ENCODE data around the gene SLC27A2.

SLC27A2 gene

GRCh38 chr15:50275091-50275490 is 93.1 kb downstream of the SLC27A2 start:
- DNase-seq (ENCODE audit: low read depth, low spot score) = no peak

GRCh38 chr15:50275908-50276307 is 93.9 kb downstream of the SLC27A2 start:
- DNase-seq (ENCODE audit: low read depth, low spot score) = no peak

GRCh38 chr15:50277370-50277769 is 95.4 kb downstream of the SLC27A2 start:
- DNase-seq (ENCODE audit: low read depth, low spot score) = no peak

GRCh38 chr15:50278496-50278895 is 96.5 kb downstream of the SLC27A2 start:
- DNase-seq (ENCODE audit: low read depth, low spot score) = no peak

- no peak for DNase-seq (ENCODE audit: low read depth, low spot score)
Observed at GRCh38 chr15:50280271-50280670, 98.3 kb downstream of the SLC27A2 start.

GRCh38 chr15:50281427-50281826 is 99.4 kb downstream of the SLC27A2 start:
- DNase-seq (ENCODE audit: low read depth, low spot score) = no peak

Measured in smooth muscle cell of the brain vasculature (primary cell).